Measurements from ENCODE around the gene CACNB3. TPM values are rescaled to one million over a fixed set of nuclear protein-coding genes. Genes with fewer than 3 reads are reported as not detected.

CACNB3 gene
- total and polyA plus RNA-seq, 9 of the 15 experiments (the other 6 are each of a cell fraction or from before 2014, with no cell fraction given): 0.24 to 2.0 (median 1.5) TPM

DNA sequence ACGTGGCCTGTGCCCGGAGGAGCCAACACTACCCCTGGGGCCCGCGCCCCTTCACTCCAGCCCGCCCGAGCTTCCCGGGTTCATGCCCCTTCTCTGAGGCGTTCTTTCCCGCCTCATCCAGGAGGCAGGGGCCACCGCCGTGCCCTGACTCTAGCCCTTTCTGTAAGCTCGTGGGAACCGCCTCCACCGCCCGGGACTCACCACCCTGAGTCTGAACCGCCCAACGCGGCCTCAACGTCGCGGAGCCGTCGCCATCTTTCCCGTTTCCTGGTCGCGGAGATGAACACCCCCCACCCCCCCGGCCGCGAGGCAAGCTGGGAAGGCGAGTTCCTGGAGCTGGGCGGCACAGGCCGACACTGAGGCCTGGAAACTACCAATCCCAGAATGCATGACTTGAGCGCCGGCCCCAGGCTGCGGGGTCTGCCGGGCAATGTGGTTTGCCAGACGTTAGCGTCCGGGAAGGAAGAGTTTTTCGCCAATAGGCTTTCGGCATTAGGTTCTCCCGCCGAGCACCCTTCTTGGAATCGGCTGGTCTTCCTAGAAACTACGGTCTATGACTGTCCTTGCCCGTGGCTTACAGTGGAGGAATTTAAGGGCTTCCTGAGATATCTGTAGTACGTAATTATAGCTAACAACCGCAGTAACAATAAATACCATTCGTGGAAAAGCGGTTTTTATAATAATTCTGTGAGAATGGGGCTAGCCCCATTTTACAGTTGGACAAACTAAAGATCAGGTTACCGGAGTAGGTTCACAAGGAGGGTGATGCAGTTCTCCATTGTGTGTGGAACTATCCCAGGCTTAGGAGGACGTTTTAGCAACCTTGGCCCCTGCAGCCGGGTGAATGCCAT is 33.8 kb downstream of the CACNB3 start, which contains the start of gene DDX23 (continued):
- TF ChIP-seq SAFB (IDR thresholded peaks at IDR 0.05; ENCODE audit: borderline replicate concordance, low read depth, low read length) (no peak), JUN (IDR thresholded peaks at IDR 0.05; ENCODE audit: borderline replicate concordance, low read depth, low read length) (peak; percentile 78), JUN (CRISPR knock-in tag; IDR thresholded peaks at IDR 0.05; ENCODE audit: borderline replicate concordance) (no peak), NCOA6 (IDR thresholded peaks at IDR 0.05) (peak; percentile 71), ZC3H4 (CRISPR knock-in tag; IDR thresholded peaks at IDR 0.05; ENCODE audit: borderline replicate concordance) (no peak), ZNF589 (CRISPR knock-in tag; IDR thresholded peaks at IDR 0.05; ENCODE audit: low read depth) (peak; percentile 90), CREB5 (CRISPR knock-in tag; IDR thresholded peaks at IDR 0.05) (no peak), SOX6 (IDR thresholded peaks at IDR 0.05) (no peak), GTF2A2 (tag; IDR thresholded peaks at IDR 0.05) (no peak), LCOR (CRISPR knock-in tag; IDR thresholded peaks at IDR 0.05) (peak; percentile 72), NONO (IDR thresholded peaks at IDR 0.05; ENCODE audit: low read depth in 2 of 2, low read length in 1 of 2) (no peak)
- TF ChIP-seq, protein P1, sequence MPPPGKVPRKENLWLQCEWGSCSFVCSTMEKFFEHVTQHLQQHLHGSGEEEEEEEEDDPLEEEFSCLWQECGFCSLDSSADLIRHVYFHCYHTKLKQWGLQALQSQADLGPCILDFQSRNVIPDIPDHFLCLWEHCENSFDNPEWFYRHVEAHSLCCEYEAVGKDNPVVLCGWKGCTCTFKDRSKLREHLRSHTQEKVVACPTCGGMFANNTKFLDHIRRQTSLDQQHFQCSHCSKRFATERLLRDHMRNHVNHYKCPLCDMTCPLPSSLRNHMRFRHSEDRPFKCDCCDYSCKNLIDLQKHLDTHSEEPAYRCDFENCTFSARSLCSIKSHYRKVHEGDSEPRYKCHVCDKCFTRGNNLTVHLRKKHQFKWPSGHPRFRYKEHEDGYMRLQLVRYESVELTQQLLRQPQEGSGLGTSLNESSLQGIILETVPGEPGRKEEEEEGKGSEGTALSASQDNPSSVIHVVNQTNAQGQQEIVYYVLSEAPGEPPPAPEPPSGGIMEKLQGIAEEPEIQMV (tag; conservative IDR thresholded peaks at IDR 0.05; ENCODE audit: low read depth): peak; percentile 83
- TF ChIP-seq, protein P2, sequence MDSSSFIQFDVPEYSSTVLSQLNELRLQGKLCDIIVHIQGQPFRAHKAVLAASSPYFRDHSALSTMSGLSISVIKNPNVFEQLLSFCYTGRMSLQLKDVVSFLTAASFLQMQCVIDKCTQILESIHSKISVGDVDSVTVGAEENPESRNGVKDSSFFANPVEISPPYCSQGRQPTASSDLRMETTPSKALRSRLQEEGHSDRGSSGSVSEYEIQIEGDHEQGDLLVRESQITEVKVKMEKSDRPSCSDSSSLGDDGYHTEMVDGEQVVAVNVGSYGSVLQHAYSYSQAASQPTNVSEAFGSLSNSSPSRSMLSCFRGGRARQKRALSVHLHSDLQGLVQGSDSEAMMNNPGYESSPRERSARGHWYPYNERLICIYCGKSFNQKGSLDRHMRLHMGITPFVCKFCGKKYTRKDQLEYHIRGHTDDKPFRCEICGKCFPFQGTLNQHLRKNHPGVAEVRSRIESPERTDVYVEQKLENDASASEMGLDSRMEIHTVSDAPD (CRISPR knock-in tag; IDR thresholded peaks at IDR 0.05): no peak
- TF ChIP-seq, protein P3, sequence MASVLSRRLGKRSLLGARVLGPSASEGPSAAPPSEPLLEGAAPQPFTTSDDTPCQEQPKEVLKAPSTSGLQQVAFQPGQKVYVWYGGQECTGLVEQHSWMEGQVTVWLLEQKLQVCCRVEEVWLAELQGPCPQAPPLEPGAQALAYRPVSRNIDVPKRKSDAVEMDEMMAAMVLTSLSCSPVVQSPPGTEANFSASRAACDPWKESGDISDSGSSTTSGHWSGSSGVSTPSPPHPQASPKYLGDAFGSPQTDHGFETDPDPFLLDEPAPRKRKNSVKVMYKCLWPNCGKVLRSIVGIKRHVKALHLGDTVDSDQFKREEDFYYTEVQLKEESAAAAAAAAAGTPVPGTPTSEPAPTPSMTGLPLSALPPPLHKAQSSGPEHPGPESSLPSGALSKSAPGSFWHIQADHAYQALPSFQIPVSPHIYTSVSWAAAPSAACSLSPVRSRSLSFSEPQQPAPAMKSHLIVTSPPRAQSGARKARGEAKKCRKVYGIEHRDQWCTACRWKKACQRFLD (CRISPR knock-in tag; IDR thresholded peaks at IDR 0.05): peak; percentile 99
- TF ChIP-seq, protein P4, sequence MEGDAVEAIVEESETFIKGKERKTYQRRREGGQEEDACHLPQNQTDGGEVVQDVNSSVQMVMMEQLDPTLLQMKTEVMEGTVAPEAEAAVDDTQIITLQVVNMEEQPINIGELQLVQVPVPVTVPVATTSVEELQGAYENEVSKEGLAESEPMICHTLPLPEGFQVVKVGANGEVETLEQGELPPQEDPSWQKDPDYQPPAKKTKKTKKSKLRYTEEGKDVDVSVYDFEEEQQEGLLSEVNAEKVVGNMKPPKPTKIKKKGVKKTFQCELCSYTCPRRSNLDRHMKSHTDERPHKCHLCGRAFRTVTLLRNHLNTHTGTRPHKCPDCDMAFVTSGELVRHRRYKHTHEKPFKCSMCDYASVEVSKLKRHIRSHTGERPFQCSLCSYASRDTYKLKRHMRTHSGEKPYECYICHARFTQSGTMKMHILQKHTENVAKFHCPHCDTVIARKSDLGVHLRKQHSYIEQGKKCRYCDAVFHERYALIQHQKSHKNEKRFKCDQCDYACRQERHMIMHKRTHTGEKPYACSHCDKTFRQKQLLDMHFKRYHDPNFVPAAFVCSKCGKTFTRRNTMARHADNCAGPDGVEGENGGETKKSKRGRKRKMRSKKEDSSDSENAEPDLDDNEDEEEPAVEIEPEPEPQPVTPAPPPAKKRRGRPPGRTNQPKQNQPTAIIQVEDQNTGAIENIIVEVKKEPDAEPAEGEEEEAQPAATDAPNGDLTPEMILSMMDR (IDR thresholded peaks at IDR 0.05 in 2 of 3, conservative IDR thresholded peaks at IDR 0.05 in 1 of 3; ENCODE audit: insufficient read depth in 2 of 3, low read depth in 1 of 3, low read length in 3 of 3): no peak
